SHP77 treated with DMSO at 0.1 percent for 48 hours (cell line): ENCODE measurements around the gene NDUFB3.
"Not testable (repeated sequence)": the region's sequence is repeated elsewhere in the genome, so short reads cannot be mapped to it uniquely, and the experiment has no call there.

Source experiments
- DNase-seq: peaks from one replicate; lab custom pipeline; 2025; lab: John Stamatoyannopoulos, UW

The NDUFB3 gene

GRCh38 chr2:201093573-201093972 is 21.8 kb downstream of the NDUFB3 start:
- no peak for DNase-seq

DNA sequence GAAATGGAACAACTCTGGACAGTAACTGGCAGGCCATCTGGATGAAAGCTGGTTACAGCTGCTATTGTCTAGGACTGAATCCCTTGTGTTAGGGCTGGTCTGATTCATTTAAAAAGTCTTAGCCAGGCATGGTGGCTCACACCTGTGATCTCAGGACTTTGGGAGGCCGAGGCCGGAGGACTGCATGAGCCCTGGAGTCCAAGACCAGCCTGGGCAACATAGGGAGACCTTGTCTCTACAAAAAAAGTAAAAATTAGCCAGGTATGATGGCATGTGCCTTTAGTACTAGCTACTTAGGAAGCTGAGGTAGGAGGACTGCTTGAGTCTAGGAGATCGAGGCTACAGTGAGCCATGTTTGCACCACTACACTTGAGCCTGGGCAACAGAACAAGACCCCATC is 28.7 kb downstream of the NDUFB3 start:
- DNase-seq: no peak

GRCh38 chr2:201105759-201106158 is 34.0 kb downstream of the NDUFB3 start:
- DNase-seq: no peak

DNA sequence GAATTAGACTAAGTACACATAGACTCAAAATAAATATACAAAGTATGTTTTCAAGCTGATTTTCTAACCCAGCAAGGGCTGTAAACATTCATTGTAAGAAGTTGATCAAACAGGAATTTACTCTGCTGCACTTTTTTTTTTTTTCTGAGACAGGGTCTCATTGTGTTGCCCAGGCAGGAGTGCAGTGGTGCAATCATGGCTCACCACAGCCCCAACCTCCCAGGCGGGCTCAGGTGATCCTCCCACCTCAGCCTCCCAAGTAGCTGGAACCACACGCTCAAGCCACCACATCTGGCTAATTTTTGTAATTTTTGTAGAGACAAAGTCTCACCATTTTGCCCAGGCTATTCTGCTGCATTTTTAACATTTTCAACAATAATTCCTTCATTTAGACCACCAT is 35.8 kb downstream of the NDUFB3 start:
- DNase-seq: no peak

DNA sequence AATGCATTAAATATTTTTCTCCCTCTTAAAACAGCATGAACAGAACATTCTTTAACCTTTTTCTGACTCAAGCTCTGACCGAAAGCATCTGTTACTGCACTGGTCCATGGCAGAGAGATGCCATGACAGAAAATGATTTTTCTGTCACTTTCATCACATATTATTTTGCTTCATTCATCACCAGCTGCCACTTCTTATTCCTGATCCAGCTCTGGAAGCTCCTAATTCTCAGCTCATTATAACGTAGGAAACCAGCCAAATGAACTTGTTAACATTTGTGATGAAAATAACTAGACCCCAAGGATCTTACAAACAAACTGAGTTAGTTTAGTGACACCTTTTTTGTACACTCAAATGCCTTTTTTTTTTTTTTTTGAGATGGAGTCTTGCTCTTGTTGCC is 36.5 kb downstream of the NDUFB3 start:
- DNase-seq: no peak

DNA sequence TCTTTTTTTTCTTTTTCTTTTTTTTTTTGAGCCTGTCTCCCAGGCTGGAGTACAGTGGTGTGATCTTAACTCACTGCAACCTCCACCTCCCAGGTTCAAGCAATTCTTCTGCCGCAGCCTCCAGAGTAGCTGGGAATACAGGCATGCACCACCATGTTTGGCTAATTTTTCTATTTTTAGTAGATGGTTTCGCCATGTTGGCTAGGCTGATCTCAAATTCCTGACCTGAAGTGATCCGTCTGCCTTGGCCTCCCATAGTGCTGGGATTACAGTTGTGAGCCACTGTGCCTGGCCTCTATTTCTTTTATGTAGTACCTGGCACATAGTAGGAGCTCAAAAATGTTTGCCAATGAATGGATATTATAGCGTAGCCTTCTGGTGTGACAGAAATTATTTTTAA is 37.4 kb downstream of the NDUFB3 start:
- no peak for DNase-seq

DNA sequence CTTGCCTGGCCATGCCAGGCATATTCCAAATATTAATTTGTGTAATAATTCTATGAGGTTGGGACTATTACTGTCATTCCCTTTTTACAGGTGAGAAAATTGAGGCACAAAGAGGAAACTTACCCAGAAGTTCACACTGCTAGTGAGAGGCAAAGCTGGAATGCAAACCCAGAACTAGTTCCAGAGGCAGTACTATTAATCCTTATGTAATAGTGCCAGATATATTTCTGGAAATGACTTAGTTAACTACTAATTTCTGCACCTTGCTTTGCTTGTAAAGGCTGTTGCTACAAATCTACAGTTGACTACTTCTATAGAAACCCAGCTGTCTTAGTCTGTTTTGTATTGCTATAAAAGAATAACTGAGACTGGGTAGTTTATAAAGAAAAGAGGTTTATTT is 38.8 kb downstream of the NDUFB3 start:
- DNase-seq: no peak

GRCh38 chr2:201111096-201111495 is 39.3 kb downstream of the NDUFB3 start:
- no peak for DNase-seq

DNA sequence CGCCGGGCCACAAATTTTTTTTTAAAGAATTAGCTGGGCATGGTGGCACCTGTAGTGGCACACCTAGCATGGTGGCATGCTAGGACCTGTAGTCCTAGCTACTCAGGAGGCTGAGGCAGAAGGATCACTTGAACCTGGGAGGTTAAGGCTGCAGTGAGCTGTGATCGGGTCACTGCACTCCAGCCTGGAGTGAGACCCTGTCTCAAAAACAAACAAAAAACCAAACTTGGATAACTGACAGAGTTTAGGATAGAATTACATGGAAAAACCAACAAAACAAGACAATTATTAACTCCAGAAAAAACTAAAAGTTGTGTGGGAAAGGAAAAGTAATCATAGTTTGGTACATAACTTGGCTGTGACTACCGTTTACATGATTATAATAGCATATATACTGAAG is 42.5 kb downstream of the NDUFB3 start:
- no peak for DNase-seq

DNA sequence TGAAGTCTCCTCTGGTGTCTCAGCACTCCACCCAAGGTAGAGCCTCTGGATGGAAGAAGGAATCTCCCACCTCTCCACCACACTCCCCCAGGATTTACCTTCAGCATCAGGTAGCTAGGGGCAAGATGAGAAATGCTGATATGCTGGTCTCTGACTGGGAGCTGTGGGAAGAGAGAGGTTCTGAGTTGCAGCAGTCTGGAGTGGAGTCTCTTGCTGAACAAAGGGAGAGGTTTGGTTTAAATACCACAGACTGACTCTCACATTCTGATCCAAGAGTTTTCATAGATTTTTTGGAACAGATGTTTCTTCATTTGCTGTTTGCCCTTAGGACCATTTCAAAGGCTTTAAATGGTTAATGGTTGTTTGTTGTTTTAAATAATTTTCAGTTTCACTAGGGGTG is 43.0 kb downstream of the NDUFB3 start:
- DNase-seq: no peak

DNA sequence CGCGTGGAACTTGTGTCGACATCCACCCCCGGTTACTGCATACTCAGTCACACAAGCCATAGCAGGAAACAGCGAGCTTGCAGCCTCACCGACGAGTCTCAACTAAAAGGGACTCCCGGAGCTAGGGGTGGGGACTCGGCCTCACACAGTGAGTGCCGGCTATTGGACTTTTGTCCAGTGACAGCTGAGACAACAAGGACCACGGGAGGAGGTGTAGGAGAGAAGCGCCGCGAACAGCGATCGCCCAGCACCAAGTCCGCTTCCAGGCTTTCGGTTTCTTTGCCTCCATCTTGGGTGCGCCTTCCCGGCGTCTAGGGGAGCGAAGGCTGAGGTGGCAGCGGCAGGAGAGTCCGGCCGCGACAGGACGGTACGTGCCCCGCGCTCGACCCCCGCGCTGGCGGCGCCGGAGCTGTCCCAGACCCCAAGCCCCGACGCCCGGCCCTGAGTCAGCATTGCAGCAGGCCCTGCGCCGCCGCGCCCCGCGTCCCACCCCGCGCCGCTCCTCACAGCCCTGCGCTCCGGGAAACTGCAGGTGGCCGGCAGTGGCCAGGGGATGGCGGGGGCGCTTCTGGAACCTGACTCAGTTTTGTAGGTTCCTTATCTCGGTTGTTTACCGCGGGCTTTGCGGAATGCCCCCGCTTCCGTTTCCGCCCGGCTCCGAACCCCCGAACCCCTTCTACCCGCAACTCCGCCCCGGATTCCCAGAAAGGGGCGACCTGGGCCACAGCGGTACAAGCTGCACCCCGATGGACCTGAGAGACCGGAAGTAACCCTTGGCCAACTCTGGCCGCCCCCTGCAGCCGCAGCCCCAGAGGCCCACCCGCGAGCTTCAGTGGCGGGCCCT is 44.5 kb downstream of the NDUFB3 start, which contains the start of gene CFLAR:
CFLAR (plus strand) TSS at position 50 of the 844 bp plus-strand sequence. CDS start 13,702 bp downstream, outside the sequence.
- peak; percentile 49 for DNase-seq

DNA sequence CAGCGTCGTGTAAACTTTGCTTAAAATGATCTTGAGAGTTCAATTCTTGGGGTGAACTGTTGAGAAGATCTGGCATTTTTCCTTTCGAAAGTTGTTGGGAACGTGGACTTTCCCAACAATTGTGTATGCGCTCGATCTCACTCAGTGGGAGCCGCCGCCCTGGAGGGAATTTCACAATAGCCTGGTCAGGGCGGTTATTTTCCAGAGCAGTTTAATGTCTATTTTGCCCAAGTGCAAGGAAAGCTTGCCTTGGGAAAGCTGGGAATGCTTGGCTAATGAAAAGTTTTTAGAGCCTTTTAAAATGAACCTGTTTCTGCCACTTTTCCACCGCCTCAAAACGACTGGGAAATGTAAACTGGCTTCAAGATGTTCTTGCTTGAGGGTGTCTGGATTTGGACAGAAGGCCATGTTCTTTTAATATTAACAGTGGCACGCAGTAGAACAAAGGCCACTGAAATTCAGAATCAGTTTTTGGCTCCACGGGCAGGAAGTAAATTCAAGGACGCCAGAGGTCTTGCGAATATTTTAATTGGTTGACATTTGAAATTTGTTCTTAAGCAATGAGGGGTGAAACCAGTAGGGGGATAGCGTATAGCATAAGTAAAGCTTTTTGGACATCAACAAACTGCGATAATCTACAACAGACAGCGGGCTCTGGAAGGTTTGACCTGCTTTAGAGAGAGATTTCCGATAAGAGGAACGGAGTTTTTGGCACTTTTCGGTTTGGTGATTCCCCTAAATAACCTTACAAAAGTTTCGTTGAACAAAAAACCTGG is 45.3 kb downstream of the NDUFB3 start:
- DNase-seq: peak; percentile 30

DNA sequence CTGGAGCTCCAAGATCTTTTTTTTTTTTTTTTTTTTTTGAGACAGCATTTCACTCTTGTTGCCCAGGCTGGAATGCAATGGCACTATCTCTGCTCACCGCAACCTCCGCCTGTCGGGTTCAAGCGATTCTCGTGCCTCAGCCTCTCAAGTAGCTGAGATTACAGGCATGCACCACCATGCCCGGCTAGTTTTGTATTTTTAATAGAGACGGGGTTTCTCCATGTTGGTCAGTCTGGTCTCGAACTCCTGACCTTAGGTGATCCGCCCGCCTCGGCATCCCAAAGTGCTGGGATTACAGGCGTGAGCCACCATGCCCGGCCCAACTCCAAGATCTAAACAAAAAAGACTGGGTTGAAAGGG is 45.9 kb downstream of the NDUFB3 start:
- DNase-seq: not testable (repeated sequence)

DNA sequence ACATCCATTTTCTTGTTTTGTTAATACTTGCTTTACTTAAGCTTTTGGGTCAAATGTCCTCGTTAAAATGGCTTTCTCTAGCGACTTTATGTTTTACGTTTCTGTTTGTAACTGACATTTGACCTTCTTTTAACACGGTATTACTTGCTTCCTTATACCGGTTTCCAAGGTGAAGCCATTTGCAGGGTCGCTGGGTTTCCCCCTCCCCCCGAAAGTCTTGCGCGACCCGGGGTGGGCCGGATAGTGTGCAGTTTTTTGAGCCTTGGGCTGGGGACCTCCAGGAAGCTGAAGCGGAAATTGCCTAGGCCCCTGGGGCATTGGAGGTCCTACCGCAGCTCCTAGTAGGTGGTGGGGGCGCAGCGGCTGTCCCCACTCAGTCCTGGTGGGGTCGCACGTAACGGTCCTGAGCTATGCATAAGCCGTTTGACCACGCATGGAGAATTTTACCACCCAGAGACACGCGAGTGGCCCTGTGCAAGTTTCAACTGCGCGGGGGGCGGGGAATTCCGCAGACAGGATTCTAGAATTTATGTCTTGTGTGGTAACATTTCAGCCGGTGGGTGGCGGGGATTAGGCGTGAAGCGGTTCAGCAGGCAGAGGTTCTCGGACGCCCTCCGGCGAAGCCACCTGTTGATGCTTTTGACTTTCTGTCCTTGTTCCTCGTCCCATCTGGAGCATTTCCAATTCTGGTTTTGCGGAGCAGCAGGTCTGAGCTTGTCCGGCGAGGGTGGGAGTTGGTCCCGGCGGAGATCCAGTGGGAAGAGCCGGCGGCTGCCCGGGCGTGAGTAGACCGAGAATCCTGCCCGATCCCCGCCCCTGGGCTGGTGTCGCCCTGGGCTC is 46.5 kb downstream of the NDUFB3 start:
- DNase-seq: no peak

DNA sequence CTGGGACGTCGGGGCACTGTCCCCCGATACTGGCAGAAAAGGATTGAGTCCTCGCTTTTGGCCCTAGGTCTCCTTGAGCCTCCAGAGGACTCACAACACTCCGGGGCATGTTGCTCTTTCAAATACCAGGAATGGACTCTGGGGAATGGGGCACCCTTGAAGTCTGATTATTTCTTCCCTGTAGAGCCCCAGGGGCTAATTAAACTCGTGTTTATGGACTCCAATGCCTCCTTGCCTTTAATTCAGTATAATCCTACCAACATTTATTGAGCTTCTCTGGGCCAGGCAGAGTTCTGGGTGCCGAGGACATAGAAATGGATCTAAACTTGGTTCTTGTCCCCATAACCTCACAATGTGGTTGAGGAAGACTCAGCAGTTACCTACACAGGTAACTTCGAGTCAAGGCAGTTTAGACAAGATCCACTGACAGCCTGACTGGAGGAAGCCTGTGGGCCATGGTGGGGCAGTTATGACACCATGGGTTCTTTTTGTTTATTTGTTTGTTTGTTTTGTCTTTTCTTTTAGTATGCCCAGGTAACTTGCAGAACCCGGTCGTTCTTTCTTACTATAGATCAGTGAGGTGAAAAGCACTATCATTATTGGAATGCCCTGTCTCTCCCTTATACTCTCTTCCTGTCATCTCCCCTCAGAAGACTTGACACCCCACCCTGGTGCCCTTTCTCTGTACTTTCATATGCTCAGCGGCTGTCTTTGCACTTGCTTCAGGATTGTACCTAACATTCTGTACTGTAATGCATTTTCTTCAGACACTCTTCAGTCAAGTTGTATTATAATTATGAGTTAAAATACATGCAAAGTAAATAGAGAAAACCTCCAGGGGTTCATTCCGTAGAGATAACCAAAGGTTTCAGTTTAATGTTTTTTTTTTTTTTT is 47.4 kb downstream of the NDUFB3 start:
- no peak for DNase-seq

DNA sequence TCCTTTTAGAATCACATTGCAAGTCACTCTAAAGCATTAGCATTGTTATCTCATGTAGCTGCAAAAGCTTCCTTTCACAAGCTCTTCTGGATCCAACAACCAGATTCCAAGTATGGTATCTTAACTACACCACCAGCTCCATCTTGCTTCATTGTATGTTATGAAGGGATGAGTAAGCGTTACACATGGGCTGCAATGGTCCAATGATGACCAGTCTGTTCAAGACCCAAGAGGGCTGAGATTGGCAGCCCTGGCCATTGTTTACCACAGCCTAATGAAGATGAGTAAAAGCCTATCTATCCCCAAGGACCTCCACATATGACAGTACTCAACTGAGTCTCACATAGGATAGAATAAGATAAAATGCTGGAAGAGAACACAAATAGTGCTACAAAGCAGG is 50.5 kb downstream of the NDUFB3 start:
- DNase-seq: no peak

DNA sequence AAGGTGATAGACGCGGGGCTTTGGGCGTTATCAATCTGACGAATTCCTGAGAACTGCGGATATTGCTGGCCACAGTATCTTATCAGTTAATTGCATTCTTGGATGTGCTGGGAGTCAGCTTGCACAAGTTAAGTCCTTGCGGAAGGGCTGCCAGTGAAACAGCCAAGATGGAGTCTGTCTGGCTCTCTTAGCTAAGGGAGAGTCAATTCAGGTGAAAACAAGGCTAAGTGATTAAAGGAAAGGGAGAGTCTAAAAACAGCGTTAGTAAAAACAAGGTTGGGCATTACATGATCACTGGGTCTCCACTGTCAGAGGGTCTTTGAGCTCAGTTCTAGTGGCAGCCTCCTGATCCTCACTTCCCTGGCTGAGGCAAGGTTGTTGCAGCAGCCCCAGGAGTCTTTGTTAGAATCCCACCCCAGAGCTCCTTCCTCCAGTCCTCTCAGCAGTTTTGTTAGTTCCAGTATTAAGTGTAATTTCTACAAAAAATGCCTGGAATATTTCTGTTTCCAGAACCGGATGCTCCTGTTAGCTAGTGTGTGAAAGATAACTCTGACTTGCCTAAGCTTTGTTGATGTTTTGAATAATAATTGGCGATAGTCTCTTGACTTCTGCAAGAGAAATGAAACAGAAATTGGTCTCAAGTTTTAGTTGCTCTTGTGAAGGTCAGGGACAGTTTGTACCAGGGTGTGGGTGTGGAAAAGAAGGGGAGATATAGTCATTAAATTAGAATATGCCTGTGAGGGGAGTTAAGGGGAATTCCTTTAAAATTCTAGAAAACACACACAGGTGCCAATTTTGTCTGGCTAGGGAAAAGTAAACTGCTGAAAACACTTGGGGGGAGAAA is 54.7 kb downstream of the NDUFB3 start:
- DNase-seq: no peak

GRCh38 chr2:201127152-201127511 is 55.3 kb downstream of the NDUFB3 start:
- no peak for DNase-seq

GRCh38 chr2:201127570-201127969 is 55.8 kb downstream of the NDUFB3 start:
- DNase-seq: no peak

GRCh38 chr2:201128033-201128432 is 56.2 kb downstream of the NDUFB3 start:
- no peak for DNase-seq
